MM.1S (cell line): Measurements from ENCODE around the gene C5AR2.

Source experiments
- CTCF ChIP-seq: fragments of 300-600 bp; sonication (generic); IDR thresholded peaks from 2 replicates; pipeline ENCODE4 v1.5.1; 2016; ENCODE audit warnings: antibody characterized with exemption, low read length, mixed read lengths
- EZH2phosphoT487 ChIP-seq: fragments of 300-600 bp; sonication (generic); IDR thresholded peaks from 2 replicates; pipeline ENCODE4 v1.6.1; 2018; ENCODE audit warnings: antibody characterized with exemption, low read length

- TF ChIP-seq CTCF (no peak), EZH2phosphoT487 (no peak)
Measured at GRCh38 chr19:47343194-47343802, 11.3 kb downstream of the C5AR2 start.
